IMR-90 (cell line): ENCODE measurements around the gene PPM1A. TPM values are rescaled to one million over a fixed set of nuclear protein-coding genes. Genes with fewer than 3 reads are reported as not detected.
"Not testable (repeated sequence)": the region's sequence is repeated elsewhere in the genome, so short reads cannot be mapped to it uniquely, and the experiment has no call there.

Source experiments
- ATAC-seq: fragments of 200-7000 bp; cut with Tn5 transposase; 2 replicates; pipeline ENCODE4 v1.9.1; 2020; ENCODE audit warnings: low read depth, mild to moderate bottlenecking, moderate library complexity
- BruUV-seq: library from RNA; stranded (reverse); fragments of 400-500 nt; replicated peaks from 2 replicates; lab custom pipeline; 2021; lab: Mats Ljungman, UMichigan
- CTCF ChIA-PET: fragments of 300-600 bp; formaldehyde crosslinking; extraction: SDS; loops from one replicate; lab custom pipeline; 2021; ENCODE audit warnings: antibody characterized with exemption; lab: Yijun Ruan, JAX
- POLR2A ChIA-PET: fragments of 300-600 bp; sonication (Branson Sonifier 250); formaldehyde crosslinking; loops from one replicate; lab custom pipeline; 2022; ENCODE audit warnings: antibody characterized with exemption; ENCODE audit not compliant: unreplicated experiment; lab: Charles Lee
- DNase-seq: peaks from one replicate; pipeline ENCODE4 v3.0.0; 2013
- H2AFZ ChIP-seq: replicated peaks from 2 replicates; pipeline ENCODE3; 2013; ENCODE audit warnings: low read length, mild to moderate bottlenecking; ENCODE audit not compliant: poor library complexity
- H2AK5ac ChIP-seq: 2 replicates; pipeline ENCODE4 v1.6.1; 2013; ENCODE audit warnings: low read depth, low read length, inconsistent platforms
- H2AK9ac ChIP-seq: replicated peaks from 2 replicates; pipeline ENCODE3; 2013; ENCODE audit warnings: mild to moderate bottlenecking, low read depth, low read length, moderate library complexity; ENCODE audit not compliant: poor library complexity
- H2BK120ac ChIP-seq: 2 replicates; pipeline ENCODE4 v1.6.1; 2013; ENCODE audit warnings: low read depth, low read length, inconsistent platforms
- H2BK15ac ChIP-seq: 3 replicates; pipeline ENCODE4 v1.6.1; 2013; ENCODE audit warnings: low read depth, low read length, inconsistent platforms
- H2BK20ac ChIP-seq: 2 replicates; pipeline ENCODE4 v1.6.1; 2013; ENCODE audit warnings: low read depth, mild to moderate bottlenecking, inconsistent platforms, low read length, moderate library complexity
- H2BK5ac ChIP-seq: 2 replicates; pipeline ENCODE4 v1.6.1; 2013; ENCODE audit warnings: mild to moderate bottlenecking, low read depth, low read length, inconsistent platforms; ENCODE audit not compliant: poor library complexity, severe bottlenecking
- H3K14ac ChIP-seq: replicated peaks from 2 replicates; pipeline ENCODE4 v1.6.1; 2013; ENCODE audit warnings: low read depth, low read length, inconsistent platforms
- H3K18ac ChIP-seq: 2 replicates; pipeline ENCODE4 v1.6.1; 2013; ENCODE audit warnings: low read depth, low read length, control low read depth
- H3K23ac ChIP-seq: 2 replicates; pipeline ENCODE4 v1.6.1; 2013; ENCODE audit warnings: low read depth, low read length, inconsistent platforms
- H3K27ac ChIP-seq: 2 replicates; pipeline ENCODE4 v1.5.1; 2013; ENCODE audit warnings: mild to moderate bottlenecking, control low read depth, low read length; ENCODE audit not compliant: insufficient read depth
- H3K27me3 ChIP-seq: 2 replicates; pipeline ENCODE4 v1.6.1; 2013; ENCODE audit warnings: low read length; ENCODE audit not compliant: control insufficient read depth, insufficient read depth
- H3K36me3 ChIP-seq: 2 replicates; pipeline ENCODE4 v1.6.1; 2013; ENCODE audit warnings: low read length, mixed read lengths; ENCODE audit not compliant: control insufficient read depth, insufficient read depth
- H3K4ac ChIP-seq: 2 replicates; pipeline ENCODE4 v1.6.1; 2013; ENCODE audit warnings: low read depth, low read length, inconsistent platforms
- H3K4me1 ChIP-seq: 2 replicates; pipeline ENCODE4 v1.6.1; 2013; ENCODE audit warnings: low read length, mixed read lengths; ENCODE audit not compliant: control insufficient read depth, insufficient read depth
- H3K4me2 ChIP-seq: 2 replicates; pipeline ENCODE4 v1.6.1; 2013; ENCODE audit warnings: low read depth, mild to moderate bottlenecking, control low read depth, low read length, moderate library complexity
- H3K4me3 ChIP-seq: 2 replicates; pipeline ENCODE4 v1.5.1; 2013; ENCODE audit warnings: low read depth, mild to moderate bottlenecking, control low read depth, low read length, moderate library complexity; ENCODE audit not compliant: insufficient read depth
- H3K56ac ChIP-seq: 2 replicates; pipeline ENCODE4 v1.6.1; 2013; ENCODE audit warnings: low read length, inconsistent platforms; ENCODE audit not compliant: insufficient read depth; ENCODE audit errors: extremely low read depth
- H3K79me1 ChIP-seq, 2 experiments: 2 replicates each; pipeline ENCODE4 v1.6.1; 2013; ENCODE audit warnings: low read length in 2 of 2, inconsistent platforms in 1 of 2, low read depth in 1 of 2
- H3K9ac ChIP-seq: 2 replicates; pipeline ENCODE4 v1.6.1; 2013; ENCODE audit warnings: low read depth, low read length, control low read depth
- H3K9me1 ChIP-seq: 2 replicates; pipeline ENCODE4 v1.6.1; 2013; ENCODE audit warnings: low read length, inconsistent platforms; ENCODE audit not compliant: insufficient read depth
- H3K9me3 ChIP-seq: 2 replicates; pipeline ENCODE4 v1.6.1; 2013; ENCODE audit warnings: low read length; ENCODE audit not compliant: control insufficient read depth, insufficient read depth
- H4K20me1 ChIP-seq: 2 replicates; pipeline ENCODE4 v1.6.1; 2013; ENCODE audit warnings: low read length, inconsistent platforms; ENCODE audit not compliant: insufficient read depth
- H4K5ac ChIP-seq: 2 replicates; pipeline ENCODE4 v1.6.1; 2013; ENCODE audit warnings: mild to moderate bottlenecking, low read depth, low read length, control low read depth
- H4K8ac ChIP-seq, 2 experiments: 2 replicates each; pipeline ENCODE4 v1.6.1; 2013; ENCODE audit warnings: low read depth in 2 of 2, low read length in 2 of 2, control low read depth in 1 of 2, inconsistent platforms in 1 of 2
- H4K91ac ChIP-seq: 2 replicates; pipeline ENCODE4 v1.6.1; 2013; ENCODE audit warnings: low read depth, low read length, inconsistent platforms; ENCODE audit not compliant: insufficient read depth
- CHD1 ChIP-seq: IDR thresholded peaks from 2 replicates; pipeline ENCODE4 v1.6.1; 2012; ENCODE audit warnings: low read depth, low read length, improper control_type of control experiment
- MAFK ChIP-seq: IDR thresholded peaks from 2 replicates; pipeline ENCODE4 v1.6.1; 2012; ENCODE audit warnings: low read depth, low read length, improper control_type of control experiment
- POLR2A ChIP-seq: IDR thresholded peaks from 2 replicates; pipeline ENCODE4 v1.6.1; 2012; ENCODE audit warnings: mild to moderate bottlenecking, low read depth, low read length
- RAD21 ChIP-seq: IDR thresholded peaks from 2 replicates; pipeline ENCODE4 v1.6.1; 2012; ENCODE audit warnings: low read length, improper control_type of control experiment
- RFX5 ChIP-seq: IDR thresholded peaks from 2 replicates; pipeline ENCODE4 v1.8.0; 2012; ENCODE audit warnings: low read depth, mild to moderate bottlenecking, low read length, moderate library complexity
- SMC3 ChIP-seq: fragments of 150-350 bp; IDR thresholded peaks from 2 replicates; pipeline ENCODE4 v1.6.1; 2016; ENCODE audit warnings: low read depth, mild to moderate bottlenecking, antibody characterized with exemption, low read length, moderate library complexity
- WGBS, 2 experiments: methylation state at CpG; one replicate each; pipeline versions ENCODE4 v1.1.5 to v1.1.7; 2013; ENCODE audit warnings: missing lambda C conversion rate in 2 of 2; ENCODE audit not compliant: insufficient read length in 1 of 2; ENCODE audit errors: extremely low coverage in 2 of 2; 5-methylcytosine and 5-hydroxymethylcytosine counted together
- dilution Hi-C: fragments of 300-500 bp; cut with HindIII; formaldehyde crosslinking; loops from one replicate; pipeline ENCODE4 v1.14.3; 2018; ENCODE audit warnings: low sequenced_read_pairs; ENCODE audit not compliant: unreplicated experiment
- in situ Hi-C: fragments of 300-500 bp; cut with MboI; formaldehyde crosslinking; loops from 3 replicates; pipeline ENCODE4 v1.14.3; 2019; ENCODE audit warnings: low sequenced_read_pairs, inconsistent platforms, mixed read lengths
- intact Hi-C: fragments of 100-400 bp; cut with micrococcal nuclease; formaldehyde crosslinking; loops from 2 replicates; pipeline ENCODE4 v1.10.0; 2022
- polyA plus RNA-seq, 3 experiments: library from polyadenylated mRNA; depleted of rRNA; stranded (reverse); fragments of >200 nt; gene quantifications; 2 replicates each; pipeline ENCODE4 v1.2.3, GENCODE V29; 2012; ENCODE audit warnings: low replicate concordance in 1 of 3
- total RNA-seq: library from RNA; depleted of rRNA; stranded (reverse); fragments of >200 nt; gene quantifications from 2 replicates; pipeline ENCODE4 v1.2.3, GENCODE V29; 2012
- TF ChIP-seq, protein P1 (sequence below): conservative IDR thresholded peaks from 2 replicates; pipeline ENCODE4 v1.5.1; 2012; ENCODE audit warnings: mild to moderate bottlenecking, low read depth, low read length, improper control_type of control experiment

PPM1A gene
- total and polyA plus RNA-seq, 2 of the 4 experiments (the other 2 are of a cell fraction), result 14.3 to 15.1 TPM

DNA sequence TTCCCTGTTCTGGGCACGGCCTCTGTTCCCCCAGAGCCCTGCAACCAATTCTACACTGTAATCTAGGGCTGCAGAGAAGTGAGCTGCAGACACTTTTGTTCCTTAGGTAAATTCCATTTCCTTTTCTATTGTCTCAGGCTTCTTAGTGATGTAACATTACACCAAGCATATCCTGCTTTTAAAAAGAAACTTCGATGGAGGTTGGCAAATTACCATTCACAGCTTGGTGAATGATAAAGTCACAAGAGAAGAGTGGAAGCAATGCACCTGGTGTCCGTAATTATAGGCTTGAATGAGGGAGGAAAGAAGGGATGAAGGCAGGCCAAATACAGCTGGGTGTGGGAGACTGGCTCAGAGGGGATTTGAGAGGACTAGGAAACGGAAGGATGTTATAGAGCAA, 68.6 kb downstream of the PPM1A start:
- no peak for ATAC-seq

DNA sequence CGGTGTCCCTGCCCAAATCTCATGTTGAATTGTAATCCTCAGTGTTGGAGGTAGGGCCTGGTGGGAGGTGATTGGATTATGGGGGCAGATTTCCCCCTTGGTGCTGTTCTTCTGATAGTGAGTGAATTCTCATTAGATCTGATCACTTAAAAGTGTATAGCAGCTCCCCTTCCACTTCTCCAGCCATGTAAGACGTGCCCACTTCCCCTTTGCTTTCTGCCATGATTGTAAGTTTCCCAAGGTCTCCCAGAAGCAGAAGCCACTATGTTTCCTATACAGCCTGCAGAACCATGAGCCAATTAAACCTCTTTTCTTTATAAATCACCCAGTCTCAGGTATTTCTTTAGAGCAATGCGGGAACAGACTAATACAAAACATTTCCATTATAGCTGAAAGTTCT, 71.8 kb downstream of the PPM1A start:
- H4K5ac ChIP-seq, H3K23ac ChIP-seq, H2AFZ ChIP-seq, H4K91ac ChIP-seq, intact Hi-C loops, H3K27ac ChIP-seq, BruUV-seq, H3K18ac ChIP-seq, in situ Hi-C loops, CTCF ChIA-PET, ATAC-seq, H3K56ac ChIP-seq, H4K8ac ChIP-seq, H2BK120ac ChIP-seq, H3K79me1 ChIP-seq, H2AK5ac ChIP-seq, POLR2A ChIA-PET, H2BK15ac ChIP-seq, H3K4me1 ChIP-seq, H3K9ac ChIP-seq, H3K36me3 ChIP-seq, H3K14ac ChIP-seq, H3K9me3 ChIP-seq, H3K9me1 ChIP-seq, dilution Hi-C loops, H2BK20ac ChIP-seq, H3K4me3 ChIP-seq, H2AK9ac ChIP-seq, H2BK5ac ChIP-seq, H3K4me2 ChIP-seq, H3K4ac ChIP-seq, H4K20me1 ChIP-seq, DNase-seq: not testable (repeated sequence)
- H3K27me3 ChIP-seq, result peaks cover 39% of the 10 kb centered on the region
- WGBS, 2 experiments, result no CpG with 5 or more reads among the region's 3 CpGs

More for the DNA sequence above, 68.6 kb downstream of the PPM1A start:
- dilution Hi-C loops (no loop called here), in situ Hi-C loops (no loop called here), intact Hi-C loops (no loop called here)
- Histone ChIP-seq H2AK9ac (no peak overlapping the region), H3K4ac (no peak overlapping the region), H3K27ac (no peak overlapping the region), H2AK5ac (no peak overlapping the region), H3K56ac (no peak overlapping the region), H2BK120ac (no peak overlapping the region), H3K79me1 (no peaks in the 10 kb centered on the region), H3K9me1 (no peaks in the 10 kb centered on the region), H2AFZ (no peak overlapping the region), H3K18ac (no peak overlapping the region), H3K23ac (no peak overlapping the region), H2BK5ac (no peak overlapping the region), H2BK15ac (no peak overlapping the region), H3K27me3 (peaks cover 40% of the 10 kb centered on the region), H2BK20ac (no peak overlapping the region), H3K4me2 (no peak overlapping the region), H3K9me3 (no peaks in the 10 kb centered on the region), H3K36me3 (no peaks in the 10 kb centered on the region), H4K20me1 (no peaks in the 10 kb centered on the region), H4K5ac (no peak overlapping the region), H3K4me1 (no peaks in the 10 kb centered on the region; the same call in 1 of the 2 replicates), H3K4me3 (no peak overlapping the region), H4K91ac (no peak overlapping the region), H3K9ac (no peak overlapping the region), H4K8ac (no peak overlapping the region), H3K14ac (no peak overlapping the region)
- TF ChIP-seq RFX5, result no peak
- no peak for TF ChIP-seq POLR2A
- TF ChIP-seq MAFK, result no peak
- no peak for TF ChIP-seq SMC3
- TF ChIP-seq, protein P1, sequence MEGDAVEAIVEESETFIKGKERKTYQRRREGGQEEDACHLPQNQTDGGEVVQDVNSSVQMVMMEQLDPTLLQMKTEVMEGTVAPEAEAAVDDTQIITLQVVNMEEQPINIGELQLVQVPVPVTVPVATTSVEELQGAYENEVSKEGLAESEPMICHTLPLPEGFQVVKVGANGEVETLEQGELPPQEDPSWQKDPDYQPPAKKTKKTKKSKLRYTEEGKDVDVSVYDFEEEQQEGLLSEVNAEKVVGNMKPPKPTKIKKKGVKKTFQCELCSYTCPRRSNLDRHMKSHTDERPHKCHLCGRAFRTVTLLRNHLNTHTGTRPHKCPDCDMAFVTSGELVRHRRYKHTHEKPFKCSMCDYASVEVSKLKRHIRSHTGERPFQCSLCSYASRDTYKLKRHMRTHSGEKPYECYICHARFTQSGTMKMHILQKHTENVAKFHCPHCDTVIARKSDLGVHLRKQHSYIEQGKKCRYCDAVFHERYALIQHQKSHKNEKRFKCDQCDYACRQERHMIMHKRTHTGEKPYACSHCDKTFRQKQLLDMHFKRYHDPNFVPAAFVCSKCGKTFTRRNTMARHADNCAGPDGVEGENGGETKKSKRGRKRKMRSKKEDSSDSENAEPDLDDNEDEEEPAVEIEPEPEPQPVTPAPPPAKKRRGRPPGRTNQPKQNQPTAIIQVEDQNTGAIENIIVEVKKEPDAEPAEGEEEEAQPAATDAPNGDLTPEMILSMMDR, result no peak
- TF ChIP-seq CHD1, result no peak
- no peak for TF ChIP-seq RAD21
- no TSS peak for BruUV-seq
- ChIA-PET POLR2A (no interaction called here), CTCF (no interaction called here)
- 42% methylated on average over 2 of the region's 4 CpGs; no CpG with 5 or more reads in 1 of the 2 experiments for WGBS, 2 experiments
- no peak for DNase-seq
